ENCODE measurements around the gene MYO1A.
"Not testable (repeated sequence)": the region's sequence is repeated elsewhere in the genome, so short reads cannot be mapped to it uniquely, and the experiment has no call there.

MYO1A gene

DNA sequence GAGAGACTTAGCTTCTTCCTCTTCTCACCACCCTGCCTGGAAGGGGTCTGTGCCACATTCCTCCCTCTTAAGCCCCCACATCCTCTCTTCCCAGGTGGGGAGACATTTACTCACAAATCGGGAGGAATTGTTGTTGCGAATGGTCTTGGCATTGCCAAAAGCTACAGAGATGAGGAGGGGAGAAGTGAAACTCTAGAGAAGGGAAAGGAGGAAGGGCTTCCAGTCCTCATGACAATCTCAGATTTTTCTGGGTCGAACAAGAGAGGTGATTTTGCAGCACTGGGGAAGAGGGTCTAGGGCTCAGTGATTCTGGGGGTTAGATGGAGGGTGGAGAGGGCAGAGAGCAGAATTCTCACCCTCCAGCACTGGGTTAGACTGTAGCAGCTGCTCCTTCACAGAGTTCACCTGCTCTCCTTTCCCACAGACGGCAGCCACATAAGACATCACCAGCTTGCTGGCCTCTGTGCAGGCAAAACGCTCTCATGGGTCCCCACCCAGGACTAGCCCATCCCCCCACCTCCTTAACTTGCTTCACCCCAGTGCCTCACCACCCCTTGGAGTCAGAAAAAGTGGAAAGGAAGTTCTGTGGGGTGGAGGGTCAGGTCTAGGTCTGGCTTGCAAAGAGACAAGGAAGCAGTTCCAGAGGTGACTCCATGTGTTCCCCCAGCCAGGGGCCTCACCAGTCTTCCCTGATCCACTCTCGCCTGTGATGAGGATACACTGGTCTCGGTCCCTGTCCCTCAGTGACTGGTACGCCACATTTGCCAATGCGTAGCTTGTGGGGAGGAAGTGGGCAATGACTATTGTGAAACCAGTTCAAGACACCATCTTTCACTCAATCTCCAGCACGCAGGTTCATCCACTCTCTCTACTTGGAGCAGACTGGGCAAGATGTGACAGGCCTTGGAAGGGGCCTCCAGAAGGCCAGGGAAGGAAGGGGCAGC, 2.7 kb downstream of the MYO1A start:
- no peak for DNase-seq

DNA sequence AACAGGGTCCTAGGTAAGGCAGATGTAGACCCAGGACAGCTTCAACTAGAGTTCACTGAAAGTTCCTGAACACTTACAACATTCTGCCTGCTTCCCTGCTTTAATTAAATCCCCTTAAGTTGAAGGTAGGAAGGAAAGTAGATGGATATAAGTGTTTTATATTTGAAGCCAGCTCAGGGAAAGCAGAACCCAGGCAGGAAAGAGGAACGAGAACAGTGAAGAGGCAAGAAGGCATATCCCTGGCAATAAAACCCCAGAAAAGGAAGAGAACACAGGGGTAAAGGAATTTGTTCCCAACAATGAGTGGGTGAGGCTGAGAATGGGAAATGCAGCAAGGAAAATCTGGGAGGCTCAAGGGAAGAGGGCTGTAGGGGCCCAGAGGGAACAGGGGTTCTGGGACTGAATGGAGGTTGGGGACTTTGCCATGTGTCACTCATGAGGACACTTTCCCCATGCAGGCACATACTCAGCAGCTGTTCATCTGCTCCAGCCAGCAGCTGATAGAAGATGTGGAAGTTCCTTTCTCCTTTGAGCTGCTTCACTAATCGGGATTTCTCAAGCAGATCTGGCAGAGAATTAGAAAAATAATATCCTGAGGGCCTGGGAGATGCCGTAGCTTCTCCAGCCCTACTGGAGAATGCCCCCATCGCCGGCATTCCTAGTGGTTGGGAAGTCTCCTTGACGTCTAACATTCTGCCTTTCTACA, 3.7 kb downstream of the MYO1A start:
- DNase-seq: no peak

DNA sequence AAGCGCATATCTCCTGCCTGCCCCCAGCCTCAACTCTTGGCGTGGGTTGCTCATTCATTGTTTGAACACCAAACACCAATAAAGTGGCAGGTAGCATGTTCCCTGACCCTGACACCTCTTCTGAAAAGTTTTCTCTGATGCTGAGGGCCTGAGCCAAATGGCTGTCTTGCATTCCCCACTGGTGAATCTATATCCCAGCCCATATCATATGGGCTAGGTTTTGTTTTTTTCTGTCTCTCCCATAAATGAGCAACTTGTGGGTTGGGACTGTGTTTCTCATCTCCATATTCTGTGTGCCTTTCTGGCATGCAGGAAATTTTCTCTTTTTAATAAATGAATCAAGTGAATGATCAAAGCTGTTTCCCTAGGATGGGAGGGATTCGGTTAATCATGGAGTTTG, 5.0 kb downstream of the MYO1A start:
- no peak for DNase-seq

DNA sequence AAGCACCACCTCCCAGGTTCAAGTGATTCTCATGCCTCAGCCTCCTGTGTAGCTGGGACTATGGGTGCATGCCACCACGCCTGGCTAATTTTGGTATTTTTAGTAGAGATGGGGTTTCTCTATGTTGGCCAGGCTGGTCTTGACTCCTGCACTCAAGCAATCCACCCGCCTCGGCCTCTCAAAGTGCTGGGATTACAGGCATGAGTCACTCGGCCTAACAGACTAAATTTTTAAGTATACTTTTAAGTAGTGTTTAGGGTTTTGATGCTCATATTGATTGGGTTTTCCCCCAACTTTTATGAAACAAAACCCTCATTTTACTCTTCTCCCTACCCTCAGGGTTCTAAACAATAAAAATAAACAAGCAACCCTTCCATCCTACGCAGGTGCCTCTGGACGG, 5.5 kb downstream of the MYO1A start:
- DNase-seq: no peak

DNA sequence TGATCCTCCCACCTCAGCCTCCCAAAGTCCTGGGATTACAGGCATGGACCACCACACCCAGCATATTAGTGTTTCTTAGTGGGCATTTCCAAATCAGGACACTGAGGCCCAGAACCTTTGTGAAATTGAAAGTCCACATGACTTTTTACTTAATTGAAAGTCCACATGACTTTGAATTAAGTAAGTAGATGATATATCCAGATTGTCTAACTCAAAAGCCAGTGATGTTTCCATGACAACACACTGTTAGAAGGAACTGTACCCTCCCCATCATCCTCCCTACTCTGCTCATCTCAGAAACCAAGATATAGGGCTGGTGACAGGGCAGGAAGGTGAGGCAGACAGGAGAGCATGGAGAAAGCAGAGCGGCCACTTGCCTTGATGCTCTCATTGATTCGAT, 7.2 kb downstream of the MYO1A start:
- DNase-seq: no peak

DNA sequence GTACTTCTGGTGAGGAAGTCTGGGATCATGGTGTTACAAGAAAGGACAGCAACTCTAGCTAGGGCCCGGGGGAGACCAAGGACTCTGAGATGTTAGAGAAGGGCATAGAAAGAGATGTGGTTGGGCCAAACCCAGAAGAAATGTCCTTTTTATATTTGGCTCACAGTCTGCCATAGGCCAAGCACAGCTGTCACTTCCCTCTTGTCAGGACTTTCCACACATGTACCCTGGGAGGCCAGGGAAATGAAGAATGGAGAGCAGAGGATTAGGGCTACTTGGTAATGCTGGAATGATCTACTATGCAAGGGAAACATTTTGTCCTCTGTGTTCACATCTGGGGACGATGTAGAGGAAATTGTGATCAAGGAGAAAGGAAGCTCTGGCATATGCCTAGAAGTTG, 9.2 kb downstream of the MYO1A start:
- DNase-seq: no peak

DNA sequence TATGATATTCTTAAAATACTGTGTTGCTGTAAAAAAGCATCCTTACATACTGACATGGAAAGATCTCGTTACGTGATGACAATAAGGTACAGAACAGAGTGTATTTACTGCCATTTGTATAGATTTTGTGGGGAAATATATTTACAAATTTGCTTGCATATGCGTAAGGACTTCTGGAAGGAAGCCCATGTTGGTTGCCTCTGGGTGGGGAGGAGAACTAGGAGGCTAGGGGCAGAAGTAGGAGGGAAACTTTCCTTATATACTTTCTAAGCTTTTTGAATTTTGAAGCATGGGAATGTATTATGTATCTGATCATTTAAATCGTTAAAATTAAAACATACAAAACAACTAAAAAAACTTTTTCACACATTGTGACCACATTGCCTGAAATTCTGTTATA, 9.7 kb downstream of the MYO1A start:
- no peak for DNase-seq

DNA sequence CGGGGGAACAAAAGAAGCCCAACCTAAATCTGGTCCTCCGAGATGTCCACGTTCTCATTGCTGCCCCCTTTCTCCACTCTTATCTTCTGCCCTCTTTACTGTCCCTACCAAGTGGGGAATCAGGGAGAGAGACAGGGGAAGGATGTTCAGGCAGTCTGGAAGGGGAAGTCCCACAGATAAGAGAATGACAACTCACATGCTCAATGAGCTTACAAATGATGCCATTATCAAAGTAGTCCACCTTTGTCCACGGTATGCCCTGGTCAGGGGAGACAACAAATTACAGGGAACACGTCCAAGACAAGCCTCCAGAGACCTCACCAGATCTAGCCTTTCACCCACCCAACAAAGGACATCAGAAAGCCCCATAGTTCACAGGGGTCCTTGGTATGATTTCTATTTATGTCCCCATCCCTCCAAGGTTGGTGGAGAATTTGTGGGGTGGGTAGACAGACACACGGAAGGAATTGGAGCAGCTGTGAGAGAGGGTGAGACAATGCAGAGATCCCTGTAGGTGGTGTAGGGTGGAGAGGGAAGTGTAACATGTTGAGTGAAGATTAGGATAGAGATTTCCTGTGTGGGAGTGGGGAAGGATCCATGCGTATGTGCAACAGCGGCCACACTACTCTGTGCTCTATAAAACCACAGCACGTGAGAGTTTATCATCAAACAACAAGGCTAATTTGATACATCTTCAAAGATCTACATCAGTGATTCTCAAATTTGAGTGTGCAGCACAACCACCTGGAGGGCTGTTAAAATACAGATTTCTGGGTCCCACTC, 10.7 kb downstream of the MYO1A start:
- no peak for DNase-seq

DNA sequence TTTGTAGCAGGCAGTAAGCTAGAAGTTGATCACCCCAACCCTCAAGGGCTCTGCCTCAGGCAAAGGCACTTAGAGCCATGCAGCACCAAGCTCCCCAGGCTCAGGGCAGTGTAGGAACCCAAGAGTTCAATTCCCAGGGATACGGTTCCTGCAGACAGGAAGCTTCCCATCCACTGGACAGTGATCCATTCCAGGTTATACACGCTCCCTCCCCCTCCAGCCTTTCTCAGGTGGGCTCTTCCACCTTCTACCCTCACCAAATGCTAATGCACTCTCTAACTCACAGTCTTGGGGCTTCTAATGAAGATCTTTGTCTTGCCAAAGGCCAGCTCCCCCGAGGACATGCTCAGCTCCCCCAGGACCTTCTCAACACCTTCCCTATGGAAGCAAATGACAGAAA, 12.7 kb downstream of the MYO1A start:
- no peak for DNase-seq

DNA sequence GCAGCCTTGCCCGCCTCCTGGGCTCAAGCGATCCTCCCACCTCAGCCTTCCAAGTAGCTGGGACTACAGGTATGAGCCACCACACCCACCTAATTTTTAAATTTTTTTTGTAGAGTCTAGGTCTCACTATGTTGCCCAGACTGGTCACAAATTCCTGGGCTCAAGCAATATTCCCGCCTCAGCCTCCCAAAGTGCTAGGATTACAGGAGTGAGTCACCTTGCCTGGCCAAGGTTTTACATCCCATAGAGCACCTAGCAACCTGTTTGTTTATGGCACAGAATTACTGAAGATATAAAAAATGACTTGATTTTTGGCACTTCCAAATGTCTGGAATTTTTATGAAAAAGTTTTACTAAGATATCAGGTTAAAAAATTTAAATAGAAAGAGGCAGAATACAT, 16.5 kb downstream of the MYO1A start:
- no peak for DNase-seq

DNA sequence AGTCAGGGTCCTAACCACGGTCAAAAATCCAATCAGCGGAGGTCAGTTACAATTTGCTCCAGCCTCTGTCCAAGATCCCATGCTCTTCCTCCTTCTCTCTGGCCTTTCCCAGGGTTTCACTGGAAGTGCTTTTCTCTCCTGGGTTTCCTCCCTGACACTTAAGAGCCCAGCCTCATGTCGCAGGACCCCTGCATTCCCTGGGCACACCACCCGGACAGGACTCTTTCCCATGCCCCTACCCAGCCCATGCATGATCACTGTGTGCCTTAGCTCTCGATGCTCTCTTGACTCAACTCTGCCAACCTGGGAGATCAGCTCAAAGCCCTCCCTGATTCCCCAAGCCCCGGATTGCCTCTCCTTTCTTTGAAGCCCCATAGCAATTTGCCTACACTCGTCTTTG, 18.1 kb downstream of the MYO1A start:
- DNase-seq: no peak

DNA sequence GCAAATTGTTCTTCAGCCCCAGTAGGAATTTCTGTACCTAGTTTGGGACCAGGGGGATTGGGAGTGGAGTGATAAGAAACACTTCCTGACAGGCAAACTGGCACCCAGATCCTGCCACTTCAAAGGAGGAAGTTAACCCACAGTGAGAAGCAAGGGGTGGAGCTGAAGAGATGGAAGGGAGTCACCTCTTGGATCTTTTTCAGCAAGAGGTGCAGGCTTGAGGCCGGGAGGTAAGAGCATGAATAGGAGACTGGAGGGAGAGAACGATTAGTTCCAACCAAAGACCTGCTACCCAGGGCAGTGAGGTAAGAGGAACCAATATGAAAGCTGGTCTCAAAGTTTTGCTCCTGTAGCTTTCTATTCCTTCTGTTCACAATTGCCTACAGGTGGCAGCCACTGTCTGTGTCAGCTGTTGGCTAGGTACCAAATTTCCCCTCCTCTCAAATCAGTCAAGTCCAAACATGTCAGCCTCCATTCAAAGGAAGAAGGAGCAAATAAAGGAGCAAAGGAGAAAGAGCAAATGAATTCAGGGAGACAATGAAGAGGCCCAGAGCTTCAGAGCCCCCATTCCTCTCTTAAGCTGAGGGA, 18.7 kb downstream of the MYO1A start:
- DNase-seq: no peak

DNA sequence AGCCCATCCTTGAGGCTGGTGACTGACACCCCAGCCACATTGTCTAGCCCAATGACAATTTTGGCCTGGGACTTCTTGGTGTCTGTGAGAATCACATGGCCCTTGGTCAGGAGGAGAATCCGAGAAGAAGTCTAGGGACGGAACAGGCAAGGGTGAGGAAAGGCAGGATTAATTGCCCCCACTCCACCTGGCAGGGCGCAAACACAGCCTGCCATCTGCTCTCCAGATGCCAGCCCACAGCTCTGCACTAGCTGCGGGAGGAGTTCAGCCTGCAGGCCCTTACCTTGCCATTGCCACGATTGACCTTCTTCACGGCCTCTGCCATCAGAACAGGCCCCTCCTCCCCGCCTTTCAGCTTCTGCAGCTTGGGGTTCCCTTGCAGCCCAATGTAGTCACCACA, 20.5 kb downstream of the MYO1A start:
- DNase-seq: no peak

DNA sequence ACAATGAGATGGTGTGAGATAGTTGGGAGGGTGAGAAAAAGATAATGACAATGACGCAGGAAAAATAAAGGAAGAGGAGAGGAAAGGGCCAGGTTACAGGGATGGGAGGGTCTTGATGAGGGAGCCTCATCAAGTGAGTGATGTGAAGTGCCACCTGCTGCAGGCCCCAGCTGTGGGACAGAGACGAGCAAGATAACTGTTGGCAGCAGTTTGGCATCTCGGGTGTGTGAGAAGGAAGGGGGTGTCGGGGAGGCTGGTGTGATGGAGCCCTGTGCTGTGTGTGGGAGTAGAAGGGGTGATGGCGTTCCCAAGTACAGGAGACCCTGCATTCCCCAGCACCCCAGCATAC, 22.1 kb downstream of the MYO1A start:
- DNase-seq: no peak

DNA sequence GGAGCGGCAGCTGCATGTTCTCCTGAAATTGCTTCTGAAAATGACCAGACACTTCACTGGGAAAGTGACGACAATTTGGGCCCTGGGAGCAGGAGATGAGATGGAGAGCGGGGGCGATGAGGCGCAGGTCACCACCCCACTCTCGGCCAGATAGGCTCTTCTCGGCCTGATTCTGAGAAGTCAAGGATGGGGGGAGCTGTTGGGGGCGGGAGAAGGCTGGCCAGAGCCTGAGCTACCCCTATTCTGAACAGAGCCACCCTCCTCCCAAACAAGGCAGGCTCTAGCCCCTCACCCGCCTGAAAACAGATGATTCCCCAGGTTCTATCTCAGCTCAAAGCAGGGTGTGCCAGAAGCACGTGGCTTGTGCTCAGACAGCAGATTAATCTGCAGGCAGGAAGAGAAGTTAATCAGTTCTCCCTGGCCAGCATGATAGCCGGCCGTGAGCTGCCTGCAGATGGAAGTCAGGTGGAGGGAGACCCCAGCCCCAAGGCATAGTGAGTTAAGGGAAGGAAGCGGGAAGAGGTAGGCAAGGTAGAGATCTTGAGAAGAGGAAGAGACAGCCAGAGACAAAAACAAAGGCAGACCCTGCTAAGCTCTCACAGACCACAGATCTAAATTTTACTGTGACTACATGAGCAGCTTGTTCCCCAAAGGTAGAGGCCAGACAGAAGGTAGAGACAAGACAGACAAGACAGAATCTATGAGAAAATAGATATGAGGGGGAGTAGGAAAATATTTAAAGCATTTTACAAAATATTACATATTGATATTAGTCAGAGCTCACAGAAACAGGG, 22.7 kb downstream of the MYO1A start:
- DNase-seq: no peak

DNA sequence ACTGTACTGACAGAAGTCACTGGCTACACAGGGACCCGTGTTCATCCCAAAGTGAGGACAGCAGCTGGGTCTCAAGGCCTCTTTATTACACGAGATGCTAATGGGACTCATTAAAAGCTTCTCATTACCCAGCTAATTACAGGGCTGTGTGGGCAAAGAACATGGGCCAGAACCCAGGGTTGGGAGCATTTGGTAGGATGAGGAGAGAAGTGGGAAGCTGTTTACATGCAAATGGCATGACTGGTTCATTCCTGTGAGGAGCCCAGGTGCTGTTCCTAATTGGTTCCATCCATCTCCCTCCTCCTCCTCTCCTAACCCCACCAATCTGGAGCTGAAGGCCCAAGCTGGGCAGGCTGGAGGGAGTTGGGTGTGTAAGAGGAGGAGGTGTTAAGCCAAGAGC, 24.7 kb downstream of the MYO1A start:
- no peak for DNase-seq

DNA sequence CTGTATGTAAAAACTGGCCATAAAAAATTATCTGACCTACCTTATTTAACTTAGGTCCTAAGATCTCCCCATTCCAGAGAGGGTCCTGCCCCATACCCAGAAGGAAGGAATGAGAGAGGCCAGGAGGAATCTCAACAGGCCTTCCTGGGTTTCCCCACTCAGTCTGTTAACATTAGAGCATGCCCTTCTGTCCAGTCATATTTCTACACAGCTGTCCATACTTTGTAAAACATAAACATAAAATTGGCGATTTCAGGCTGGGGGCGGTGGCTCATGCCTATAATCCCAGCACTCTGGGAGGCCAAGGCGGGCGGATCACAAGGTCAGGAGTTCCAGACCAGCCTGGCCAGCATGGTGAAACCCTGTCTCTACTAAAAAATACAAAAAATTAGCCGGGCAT, 27.6 kb downstream of the MYO1A start:
- not testable (repeated sequence) for DNase-seq

DNA sequence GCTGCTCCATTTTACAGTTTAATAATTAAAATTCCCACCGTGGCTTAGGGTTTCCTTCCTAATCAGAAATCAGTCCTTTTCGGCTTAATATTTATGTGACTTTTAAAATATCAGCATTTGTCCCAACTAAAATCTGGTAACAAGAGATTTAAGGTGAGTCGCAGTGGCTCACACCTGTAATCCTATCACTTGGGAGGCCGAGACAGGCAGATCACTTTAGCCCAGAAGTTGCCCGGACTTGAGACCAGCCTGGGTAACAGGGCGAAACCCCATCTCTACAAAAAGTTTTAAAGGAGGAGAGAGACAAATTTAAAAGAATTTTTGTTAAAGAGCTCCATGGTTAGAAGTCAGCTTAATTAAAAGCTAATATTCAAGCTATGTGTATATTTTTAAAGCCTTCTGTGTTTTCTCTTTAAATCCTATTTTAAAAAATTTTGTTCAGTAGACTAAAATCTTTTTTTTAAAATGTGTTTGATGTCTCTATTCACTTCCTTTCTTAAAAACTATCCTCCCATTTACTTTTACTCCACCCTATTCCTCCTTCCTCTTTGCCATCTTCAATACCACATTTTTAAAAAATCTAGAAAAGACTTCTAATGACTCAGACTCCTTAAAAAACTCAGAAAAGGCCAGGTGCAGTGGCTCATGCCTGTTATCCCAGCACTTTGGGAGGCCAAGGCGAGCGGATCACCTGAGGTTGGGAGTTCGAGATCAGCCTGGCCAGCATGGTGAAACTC, 29.8 kb downstream of the MYO1A start:
- DNase-seq: no peak

DNA sequence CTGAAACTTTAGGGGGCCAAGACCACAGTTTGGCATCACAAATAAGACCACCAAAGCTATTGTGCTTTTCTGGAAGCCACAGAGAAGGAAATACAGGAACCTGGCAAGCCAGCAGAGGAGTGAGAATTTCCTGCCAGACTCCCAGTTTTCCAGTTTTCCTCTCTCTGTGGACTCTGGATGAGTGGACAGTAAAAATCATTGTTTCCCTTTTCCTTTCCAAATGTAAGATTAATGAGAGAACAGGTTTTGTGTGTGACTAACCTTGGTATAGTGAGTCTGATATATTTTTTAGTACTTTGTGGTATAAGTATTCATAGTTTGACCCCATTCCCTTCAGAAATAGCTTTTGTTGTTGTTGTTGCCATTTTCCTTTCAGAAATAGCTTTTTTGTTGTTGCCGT, 31.0 kb downstream of the MYO1A start:
- no peak for DNase-seq

DNA sequence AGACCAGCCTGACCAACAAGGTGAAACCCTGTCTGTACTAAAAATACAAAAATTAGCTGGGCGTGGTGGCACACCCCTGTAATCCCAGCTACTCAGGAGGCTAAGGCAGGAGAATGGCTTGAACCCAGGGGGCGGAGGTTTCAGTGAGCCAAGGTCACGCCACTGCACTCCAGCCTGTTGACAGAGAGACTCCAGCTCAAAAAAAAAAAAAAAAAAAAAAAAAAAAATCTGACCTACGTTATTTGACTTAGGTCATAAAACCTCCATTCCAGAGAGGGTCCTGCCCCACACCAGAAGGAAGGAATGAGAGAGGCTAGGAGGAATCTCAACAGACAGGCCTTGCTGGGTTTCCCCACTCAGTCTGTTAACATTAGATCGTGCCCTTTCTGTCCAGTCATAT, 31.6 kb downstream of the MYO1A start:
- not testable (repeated sequence) for DNase-seq

DNA sequence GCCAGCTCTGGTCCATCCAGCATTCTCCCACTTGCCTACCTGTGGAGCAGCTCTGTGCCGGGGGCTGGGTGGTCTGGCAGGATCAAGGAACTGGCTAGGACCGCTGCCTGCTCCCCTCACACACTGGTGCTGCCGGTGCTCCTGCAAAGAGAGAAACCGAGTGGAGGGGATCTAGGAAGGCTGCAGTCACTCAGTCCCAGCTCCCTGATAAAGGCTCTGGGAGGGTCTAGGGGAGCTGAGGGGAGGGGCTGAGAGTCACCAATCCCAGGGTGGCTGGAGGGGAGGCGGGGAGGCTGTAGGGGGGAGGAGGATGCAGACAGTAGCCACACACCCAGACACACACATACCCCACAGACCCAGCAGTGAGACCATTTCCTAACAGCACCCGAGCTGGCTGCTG, 33.6 kb downstream of the MYO1A start, which contains the start of gene TAC3:
Gene TAC3, minus strand, starts transcription at position 182 of the 400 bp plus-strand sequence. CDS start 732 bp downstream, outside the sequence.
- DNase-seq: no peak

Data from hippocampal formation (tissue), 2 donors.